HepG2 (cell line): Measurements from ENCODE around the gene HBEGF. TPM values are rescaled to one million over a fixed set of nuclear protein-coding genes. Genes with fewer than 3 reads are reported as not detected.
A peak's percentile ranks its signal among the peaks of the same experiment; 100 is the strongest.

Experiments
- ATAC-seq: fragments of 200-7000 bp; cut with Tn5 transposase; 3 replicates; pipeline ENCODE4 v1.9.1; 2020; ENCODE audit warnings: mild to moderate bottlenecking, moderate library complexity
- BruUV-seq: library from RNA; stranded (reverse); fragments of 400-500 nt; replicated peaks from 2 replicates; lab custom pipeline; 2021; lab: Mats Ljungman, UMichigan
- CTCF ChIA-PET: fragments of 300-600 bp; formaldehyde crosslinking; extraction: SDS; loops from one replicate; lab custom pipeline; 2021; ENCODE audit warnings: low total read pairs, inconsistent platforms, low intra/inter-chr PET ratio; lab: Yijun Ruan, JAX
- POLR2A ChIA-PET: fragments of 350-600 bp; sonication (Branson Sonifier 250); formaldehyde crosslinking; loops from one replicate; lab custom pipeline; 2020; ENCODE audit warnings: antibody characterized with exemption, inconsistent platforms; lab: Yijun Ruan, JAX
- DNase-seq: peaks from one replicate; pipeline ENCODE4 v3.0.0-alpha.2; 2015; ENCODE audit warnings: low spot score
- FAIRE-seq: peaks from 3 replicates; lab custom pipeline; 2011; peaks lifted over from hg19 to GRCh38; lab: Jason Lieb, UNC
- H2AFZ ChIP-seq: one replicate; pipeline ENCODE4 v1.6.1; 2011; ENCODE audit warnings: low read length, inconsistent platforms
- H3K27ac ChIP-seq: fragments of 300-600 bp; 3 replicates; pipeline ENCODE4 v1.8.0; 2011; ENCODE audit warnings: mixed run types, mild to moderate bottlenecking, mixed read lengths, low read length, inconsistent platforms; ENCODE audit not compliant: insufficient read depth; ENCODE audit errors: extremely low read length
- H3K27me3 ChIP-seq, 2 experiments: fragments of 200-600 bp in 1 of 2; 2 replicates in 1 of 2; 3 replicates in 1 of 2; pipeline versions ENCODE4 v1.6.0 to v1.8.0; 2011; ENCODE audit warnings: low read length in 2 of 2, mild to moderate bottlenecking in 2 of 2, moderate library complexity in 2 of 2, inconsistent platforms in 1 of 2; ENCODE audit not compliant: insufficient read depth in 2 of 2, control insufficient read depth in 1 of 2
- H3K36me3 ChIP-seq, 2 experiments: fragments of 200-600 bp in 1 of 2; replicated peaks in 1 of 2; 2 replicates in 1 of 2; 3 replicates in 1 of 2; pipeline versions ENCODE4 v1.5.1 to v1.8.0; 2011; ENCODE audit warnings: low read length in 2 of 2, inconsistent platforms in 1 of 2; ENCODE audit not compliant: insufficient read depth in 2 of 2, control insufficient read depth in 1 of 2
- H3K4me1 ChIP-seq: 2 replicates; pipeline ENCODE4 v1.5.1; 2012; ENCODE audit warnings: low read length, inconsistent platforms; ENCODE audit not compliant: insufficient read depth
- H3K4me2 ChIP-seq: 2 replicates; pipeline ENCODE4 v1.6.0; 2011; ENCODE audit warnings: low read depth, low read length, inconsistent platforms
- H3K4me3 ChIP-seq, 3 experiments: fragments of 200-600 bp in 1 of 3; sonication (generic), shearing (Covaris generic) in 1 of 3; replicated peaks in 1 of 3; 2 replicates each; pipeline ENCODE4 v1.5.1; 2011 to 2016; ENCODE audit warnings: low read length in 3 of 3, inconsistent platforms in 2 of 3, low read depth in 2 of 3, mild to moderate bottlenecking in 2 of 3, control low read depth in 1 of 3, mixed read lengths in 1 of 3; ENCODE audit not compliant: insufficient read depth in 1 of 3
- H3K79me2 ChIP-seq: one replicate; pipeline ENCODE4 v1.6.1; 2011; ENCODE audit warnings: low read length, inconsistent platforms; ENCODE audit not compliant: insufficient read depth
- H3K9ac ChIP-seq: 2 replicates; pipeline ENCODE4 v1.6.0; 2011; ENCODE audit warnings: mild to moderate bottlenecking, low read depth, low read length, inconsistent platforms; ENCODE audit not compliant: insufficient read depth
- H3K9me3 ChIP-seq: 2 replicates; pipeline ENCODE4 v1.5.1; 2012; ENCODE audit warnings: mild to moderate bottlenecking, low read length
- H4K20me1 ChIP-seq: 2 replicates; pipeline ENCODE4 v1.6.0; 2011; ENCODE audit warnings: inconsistent platforms, mild to moderate bottlenecking, low read length, moderate library complexity; ENCODE audit not compliant: insufficient read depth
- FOSL2 ChIP-seq: sonication (generic); formaldehyde crosslinking; IDR thresholded peaks from 2 replicates; pipeline ENCODE4 v1.4.0; 2020; ENCODE audit warnings: missing genetic modification reagents
- MAFF ChIP-seq: IDR thresholded peaks from 2 replicates; pipeline ENCODE4 v1.6.1; 2011; ENCODE audit warnings: low read depth, low read length, improper control_type of control experiment
- MAFK ChIP-seq, 2 experiments: IDR thresholded peaks in 1 of 2; conservative IDR thresholded peaks in 1 of 2; 2 replicates each; pipeline ENCODE4 v1.6.1; 2011; ENCODE audit warnings: improper control_type of control experiment in 2 of 2, low read length in 2 of 2
- SOX5 ChIP-seq: IDR thresholded peaks from 2 replicates; pipeline ENCODE4 v1.6.1; 2016; ENCODE audit warnings: borderline replicate concordance
- TAF1 ChIP-seq: sonication (generic); formaldehyde crosslinking; IDR thresholded peaks from 2 replicates; pipeline ENCODE4 v1.4.0; 2020; ENCODE audit warnings: missing genetic modification reagents
- WGBS: methylation state at CpG from one replicate; pipeline ENCODE4 v1.1.6; 2017; ENCODE audit warnings: low lambda C conversion rate; 5-methylcytosine and 5-hydroxymethylcytosine counted together
- in situ Hi-C: cut with HindIII; loops from 2 replicates; pipeline ENCODE4 v1.10.0; 2017; ENCODE audit warnings: low pct_unique_long_range_greater_than_20kb; ENCODE audit not compliant: extremely low pct_ligation_motif_present
- intact Hi-C: fragments of 100-400 bp; cut with micrococcal nuclease; formaldehyde crosslinking; loops from one replicate; pipeline ENCODE4 v1.10.0; 2022; ENCODE audit not compliant: unreplicated experiment
- polyA plus RNA-seq, 8 experiments: library from polyadenylated mRNA; depleted of rRNA in 3 of 8; stranded (reverse) in 7 of 8; unstranded in 1 of 8; fragments of >200 nt; fragmentation: Illumina TruSeq in 4 of 8; extraction: Trizol in 4 of 8; gene quantifications; 2 replicates each; pipeline versions ENCODE4 v1.2.1 to v1.2.3, GENCODE V29; 2011 to 2016; ENCODE audit warnings: low read depth in 4 of 8, missing spikeins in 1 of 8, mixed read lengths in 1 of 8; ENCODE audit not compliant: insufficient read depth in 1 of 8
- total RNA-seq, 5 experiments: library from RNA; depleted of rRNA; stranded (reverse); fragments of >200 nt; fragmentation: Illumina TruSeq; extraction: Trizol; gene quantifications; 2 replicates each; pipeline ENCODE4 v1.2.3, GENCODE V29; 2016; ENCODE audit warnings: low read depth in 1 of 5
- TF ChIP-seq, protein P1 (sequence below): sonication (generic); formaldehyde crosslinking; IDR thresholded peaks from 2 replicates; pipeline ENCODE4 v1.9.0; 2021; ENCODE audit warnings: missing genetic modification reagents, mild to moderate bottlenecking, borderline replicate concordance

HBEGF gene
- total and polyA plus RNA-seq, 2 of the 13 experiments (the other 11 are each of a cell fraction or from before 2014, with no cell fraction given) = 1.7 to 5.0 TPM

DNA sequence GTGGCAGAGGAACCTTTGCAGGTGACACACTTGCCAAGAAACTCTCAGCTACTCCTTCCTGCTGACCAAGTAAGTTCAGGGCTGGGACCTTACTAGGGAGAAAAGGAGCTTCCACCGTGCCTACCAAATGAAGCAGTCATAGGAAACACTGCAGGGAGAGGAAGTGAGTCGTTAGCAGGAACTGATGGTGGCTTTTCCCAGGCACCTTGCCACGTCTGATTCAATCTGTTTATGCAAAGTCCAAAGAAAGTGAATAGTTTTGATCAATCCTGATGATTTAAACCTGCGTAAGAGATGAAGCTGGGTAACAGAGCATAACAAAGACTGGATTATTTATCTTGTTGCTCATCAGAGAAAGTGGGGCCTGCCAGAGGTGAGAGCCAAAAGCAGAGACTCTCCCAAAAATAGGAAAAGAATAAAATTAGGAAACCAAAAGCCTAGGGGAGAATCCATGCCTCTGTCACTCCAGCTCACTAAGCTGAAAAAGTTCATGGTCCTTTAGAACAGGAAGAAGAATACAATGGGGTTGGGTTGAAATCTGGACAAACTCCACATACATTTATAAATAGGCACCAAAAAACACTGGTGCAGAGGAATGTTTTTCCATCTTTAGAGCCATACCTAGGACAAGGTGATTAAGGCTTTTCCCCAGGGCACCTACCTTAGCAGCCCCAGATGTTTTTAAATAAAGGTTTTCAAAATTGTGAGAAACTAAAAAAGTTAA, 34.2 kb downstream of the HBEGF start (continued):
- TF ChIP-seq, protein P1, sequence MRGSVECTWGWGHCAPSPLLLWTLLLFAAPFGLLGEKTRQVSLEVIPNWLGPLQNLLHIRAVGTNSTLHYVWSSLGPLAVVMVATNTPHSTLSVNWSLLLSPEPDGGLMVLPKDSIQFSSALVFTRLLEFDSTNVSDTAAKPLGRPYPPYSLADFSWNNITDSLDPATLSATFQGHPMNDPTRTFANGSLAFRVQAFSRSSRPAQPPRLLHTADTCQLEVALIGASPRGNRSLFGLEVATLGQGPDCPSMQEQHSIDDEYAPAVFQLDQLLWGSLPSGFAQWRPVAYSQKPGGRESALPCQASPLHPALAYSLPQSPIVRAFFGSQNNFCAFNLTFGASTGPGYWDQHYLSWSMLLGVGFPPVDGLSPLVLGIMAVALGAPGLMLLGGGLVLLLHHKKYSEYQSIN (CRISPR knock-in tag) = no peak

DNA sequence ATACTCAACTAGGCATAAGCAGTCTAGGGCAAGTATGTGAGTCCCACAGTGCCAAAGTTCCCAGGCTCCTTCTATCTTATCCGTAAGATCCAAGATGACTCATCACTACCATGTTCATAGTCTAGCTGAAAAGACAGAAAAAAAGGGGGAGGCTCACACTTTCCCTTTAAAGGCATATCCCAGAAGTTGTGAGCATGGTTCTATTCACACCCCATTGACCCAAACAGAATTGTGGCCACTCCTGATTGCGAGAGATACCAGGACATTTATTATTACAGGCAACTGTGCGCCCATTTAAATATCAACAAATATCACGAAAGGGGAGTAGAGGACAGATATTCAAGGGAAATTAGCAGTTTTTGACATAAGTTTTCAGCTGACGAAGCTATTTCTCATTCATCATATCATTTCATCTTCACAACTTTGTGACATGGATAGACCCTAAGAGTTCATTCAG, 35.4 kb downstream of the HBEGF start:
- ChIA-PET CTCF (no interaction called here), POLR2A (no interaction called here)
- WGBS = 65% methylated on average over 5 of the region's 5 CpGs
- H2AFZ ChIP-seq = no peak overlapping the region
- no peak overlapping the region for H3K4me2 ChIP-seq
- no peak overlapping the region for H3K27ac ChIP-seq
- no peak overlapping the region for H3K9ac ChIP-seq
- FAIRE-seq (no peak), DNase-seq (peak; percentile 16), ATAC-seq (no peak)
- H3K27me3 ChIP-seq = no peaks in the 10 kb centered on the region; a peak in 1 of 5 replicates
- no TSS peak for BruUV-seq
- no peaks in the 10 kb centered on the region for H4K20me1 ChIP-seq
- peaks cover 41% of the 10 kb centered on the region for H3K4me1 ChIP-seq
- no peaks in the 10 kb centered on the region for H3K36me3 ChIP-seq
- H3K4me3 ChIP-seq = no peak overlapping the region
- in situ Hi-C loops (no loop called here), intact Hi-C loops (no loop called here)
- no peaks in the 10 kb centered on the region for H3K9me3 ChIP-seq
- no peaks in the 10 kb centered on the region for H3K79me2 ChIP-seq
- TF ChIP-seq MAFF = peak; percentile 60; the same call in 1 of the 2 replicates
- TF ChIP-seq TAF1 (CRISPR knock-in tag) = no peak
- TF ChIP-seq MAFK (conservative IDR thresholded peaks at IDR 0.05 in 1 of 2, IDR thresholded peaks at IDR 0.05 in 1 of 2; ENCODE audit: low read length in 2 of 2) = peak; percentile 49 to 65; a peak in 3 of 4 replicates
- TF ChIP-seq SOX5 = no peak
- TF ChIP-seq FOSL2 (CRISPR knock-in tag) = peak; percentile 45
- TF ChIP-seq, all 625 proteins: peak for 3
